HFFc6 (cell line): Measurements from ENCODE around the gene PHOSPHO1. TPM values are rescaled to one million over a fixed set of nuclear protein-coding genes. Genes with fewer than 3 reads are reported as not detected.
"Not testable (repeated sequence)": the region's sequence is repeated elsewhere in the genome, so short reads cannot be mapped to it uniquely, and the experiment has no call there.

Source experiments
- DNase-seq: peaks from one replicate; pipeline ENCODE4 v3.0.0-alpha.2; 2018
- H3K27ac Mint-ChIP-seq: 2 replicates; pipeline ENCODE4 v1.8.0; 2020; ENCODE audit warnings: mild to moderate bottlenecking, mixed read lengths
- H3K27me3 Mint-ChIP-seq: 2 replicates; pipeline ENCODE4 v1.8.0; 2021; ENCODE audit warnings: mild to moderate bottlenecking, moderate library complexity, mixed read lengths; ENCODE audit not compliant: insufficient read depth
- H3K36me3 Mint-ChIP-seq: 2 replicates; pipeline ENCODE4 v1.8.0; 2021; ENCODE audit warnings: low read depth, mixed read lengths
- H3K4me1 Mint-ChIP-seq: 2 replicates; pipeline ENCODE4 v1.8.0; 2020; ENCODE audit warnings: low read depth, mixed read lengths
- H3K4me3 Mint-ChIP-seq: 2 replicates; pipeline ENCODE4 v1.8.0; 2020; ENCODE audit warnings: mild to moderate bottlenecking, moderate library complexity, mixed read lengths
- H3K9me3 Mint-ChIP-seq: 2 replicates; pipeline ENCODE4 v1.8.0; 2020; ENCODE audit warnings: mild to moderate bottlenecking, mixed read lengths
- CTCF ChIP-seq: fragments of 200-600 bp; sonication (generic); IDR thresholded peaks from 2 replicates; pipeline ENCODE4 v1.5.0; 2021; ENCODE audit warnings: antibody characterized with exemption, mild to moderate bottlenecking
- total RNA-seq, 6 experiments: library from RNA; stranded (reverse); fragmentation: NEBNext Ultra II Directional; extraction: Animal tissue kit (Norgen Biotek cat#: 25700); gene quantifications; 2 replicates in 1 of 6; 3 replicates in 5 of 6; pipeline ENCODE4 v1.2.3, GENCODE V29; 2021

Gene PHOSPHO1
- total RNA-seq, 6 experiments from 2014 or later: 0.13 to 0.17 (median 0.17) TPM; not detected in 3

- Mint-ChIP-seq H3K9me3 (no peaks in the 10 kb centered on the region), H3K27ac (peak overlapping the region; percentile 97), H3K27me3 (peaks cover 16% of the 10 kb centered on the region), H3K4me1 (peaks cover 32% of the 10 kb centered on the region), H3K36me3 (no peaks in the 10 kb centered on the region), H3K4me3 (peak overlapping the region; percentile 93)
- DNase-seq: peak; percentile 49
- no peak for TF ChIP-seq CTCF
Observed at GRCh38 chr17:49193513-49194296, 36.9 kb downstream of the PHOSPHO1 start.

DNA sequence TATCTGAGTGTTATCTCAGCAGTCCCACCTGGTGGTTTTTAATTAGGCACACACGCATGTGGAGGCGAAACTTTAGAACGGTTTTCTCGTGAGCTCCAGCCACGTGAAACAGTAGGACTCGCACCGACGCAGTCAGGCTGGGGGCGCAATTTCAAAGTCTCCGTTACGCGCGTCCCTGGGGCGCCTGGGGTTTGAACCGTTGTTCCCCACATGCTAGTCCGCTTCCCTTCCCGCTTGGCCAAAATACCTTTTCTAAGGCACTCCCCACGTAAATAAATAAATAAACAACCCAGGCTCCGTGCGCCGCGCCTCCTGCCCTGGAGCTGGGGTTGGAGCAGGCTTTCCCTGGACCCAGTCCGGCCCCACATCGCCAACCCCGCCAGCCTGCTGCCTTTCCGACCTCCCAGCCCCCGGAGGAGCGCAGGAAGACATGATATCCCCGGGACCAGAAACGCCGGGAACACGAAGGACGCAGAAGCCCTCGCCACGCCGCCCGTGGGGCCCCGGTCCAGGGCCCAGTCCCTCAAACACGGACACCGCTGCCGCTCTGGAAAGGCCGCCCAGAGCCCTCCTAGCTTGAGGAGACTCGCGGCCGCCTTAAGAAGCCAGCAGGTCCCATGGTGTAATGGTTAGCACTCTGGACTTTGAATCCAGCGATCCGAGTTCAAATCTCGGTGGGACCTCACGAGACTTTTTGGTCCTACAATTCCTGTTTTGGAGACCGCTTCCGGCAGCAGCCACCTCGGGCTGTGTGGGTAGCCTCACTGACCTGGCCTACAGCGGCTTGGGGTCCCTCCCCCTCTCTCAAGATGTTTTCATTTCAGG lies 38.5 kb downstream of the PHOSPHO1 start:
- H3K36me3 Mint-ChIP-seq: no peaks in the 10 kb centered on the region
- H3K4me3 Mint-ChIP-seq: peak overlapping the region; percentile 93
- H3K27me3 Mint-ChIP-seq: peaks cover 17% of the 10 kb centered on the region
- peak; percentile 89 for DNase-seq
- H3K27ac Mint-ChIP-seq: peak overlapping the region; percentile 97
- no peaks in the 10 kb centered on the region for H3K9me3 Mint-ChIP-seq
- peaks cover 25% of the 10 kb centered on the region for H3K4me1 Mint-ChIP-seq
- TF ChIP-seq CTCF: peak; percentile 71

DNA sequence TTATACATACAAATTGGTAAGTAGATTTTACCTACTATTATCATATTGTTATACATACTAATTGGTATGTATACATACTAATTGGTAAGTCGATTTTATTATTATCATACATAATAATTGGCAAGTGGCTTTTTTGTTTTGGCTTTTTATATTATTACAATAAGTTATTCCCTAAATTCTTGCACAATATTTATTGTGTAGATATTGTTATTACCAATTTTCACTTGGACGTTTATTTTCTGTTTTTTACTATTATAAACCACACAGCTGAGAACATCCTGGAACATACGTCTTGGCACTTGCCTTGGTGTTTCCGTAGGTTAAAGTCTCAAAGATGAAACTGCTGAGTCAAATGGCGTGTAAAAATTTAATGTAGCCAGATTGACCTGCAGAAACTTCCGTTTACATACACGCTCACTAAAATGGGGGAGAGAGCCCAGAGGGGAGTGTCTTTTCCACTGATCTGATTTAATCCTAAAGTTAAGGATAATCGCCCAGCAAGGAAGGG lies 39.1 kb downstream of the PHOSPHO1 start:
- H3K4me3 Mint-ChIP-seq: peak overlapping the region; percentile 93
- H3K27ac Mint-ChIP-seq: peak overlapping the region; percentile 97
- DNase-seq: no peak
- peaks cover 24% of the 10 kb centered on the region for H3K4me1 Mint-ChIP-seq
- no peaks in the 10 kb centered on the region for H3K9me3 Mint-ChIP-seq
- H3K36me3 Mint-ChIP-seq: no peaks in the 10 kb centered on the region
- peaks cover 17% of the 10 kb centered on the region for H3K27me3 Mint-ChIP-seq
- no peak for TF ChIP-seq CTCF

DNA sequence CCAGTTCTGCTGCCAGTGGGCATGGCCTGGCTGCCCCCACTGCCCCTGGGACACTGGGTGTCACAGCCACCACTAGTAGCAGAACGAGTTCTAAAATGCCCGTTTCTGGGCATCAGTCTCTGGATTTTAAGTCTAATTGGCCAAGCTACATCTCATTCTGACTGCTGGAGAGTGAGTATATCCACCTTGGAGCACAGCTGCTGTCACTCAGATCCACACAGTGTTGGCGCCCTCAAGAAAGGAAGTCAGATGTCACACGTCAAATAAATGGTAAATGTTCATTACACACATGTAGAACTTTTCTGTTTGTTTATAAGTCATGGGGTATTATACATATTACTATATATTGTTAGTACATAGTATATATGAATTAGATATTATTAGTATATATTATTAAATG lies 39.7 kb downstream of the PHOSPHO1 start:
- no peak overlapping the region for H3K27ac Mint-ChIP-seq
- TF ChIP-seq CTCF: no peak
- DNase-seq: no peak
- H3K36me3 Mint-ChIP-seq: no peaks in the 10 kb centered on the region
- H3K9me3 Mint-ChIP-seq: peaks cover 5% of the 10 kb centered on the region
- peak overlapping the region; percentile 42; the same call in 1 of the 2 replicates for H3K4me3 Mint-ChIP-seq
- H3K27me3 Mint-ChIP-seq: peaks cover 17% of the 10 kb centered on the region
- H3K4me1 Mint-ChIP-seq: peaks cover 24% of the 10 kb centered on the region

GRCh38 chr17:49187301-49187700 lies 43.3 kb downstream of the PHOSPHO1 start:
- Mint-ChIP-seq H3K4me1 (peaks cover 12% of the 10 kb centered on the region), H3K27ac (no peak overlapping the region), H3K27me3 (peaks cover 17% of the 10 kb centered on the region), H3K9me3 (peaks cover 34% of the 10 kb centered on the region), H3K4me3 (no peak overlapping the region), H3K36me3 (peaks cover 17% of the 10 kb centered on the region)
- no peak for TF ChIP-seq CTCF
- no peak for DNase-seq

- H3K9me3 Mint-ChIP-seq: peaks cover 37% of the 10 kb centered on the region
- not testable (repeated sequence) for H3K4me3 Mint-ChIP-seq, DNase-seq, H3K4me1 Mint-ChIP-seq, H3K27ac Mint-ChIP-seq
- H3K27me3 Mint-ChIP-seq: peaks cover 12% of the 10 kb centered on the region; the same call in 1 of the 2 replicates
- peaks cover 17% of the 10 kb centered on the region for H3K36me3 Mint-ChIP-seq
Observed at GRCh38 chr17:49185381-49185780, 45.2 kb downstream of the PHOSPHO1 start.

DNA sequence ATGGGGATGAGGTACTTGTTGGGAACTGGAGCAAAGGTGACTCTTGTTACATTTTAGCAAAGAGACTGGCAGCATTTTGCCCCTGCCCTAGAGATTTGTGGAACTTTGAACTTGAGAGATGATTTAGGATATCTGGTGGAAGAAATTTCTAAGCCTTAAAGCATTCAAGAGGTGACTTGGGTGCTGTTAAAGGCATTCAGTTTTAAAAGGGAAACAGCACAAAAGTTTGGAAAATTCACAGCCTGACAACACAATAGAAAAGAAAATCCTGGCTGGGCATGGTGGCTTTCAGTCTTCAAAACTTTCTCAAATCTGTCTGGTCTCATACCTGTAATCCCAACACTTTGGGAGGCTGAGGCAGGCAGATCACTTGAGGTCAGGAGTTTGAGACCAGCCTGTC lies 46.1 kb downstream of the PHOSPHO1 start:
- not testable (repeated sequence) for H3K27ac Mint-ChIP-seq, H3K4me3 Mint-ChIP-seq, DNase-seq, H3K4me1 Mint-ChIP-seq
- Mint-ChIP-seq H3K27me3 (peaks cover 12% of the 10 kb centered on the region; the same call in 1 of the 2 replicates), H3K36me3 (peaks cover 17% of the 10 kb centered on the region), H3K9me3 (peaks cover 37% of the 10 kb centered on the region)
